Endothelial cell of umbilical vein (primary cell): Measurements from ENCODE around the gene MCTP1. TPM values are rescaled to one million over a fixed set of nuclear protein-coding genes. Genes with fewer than 3 reads are reported as not detected.

Experiments
- Bru-seq: library from RNA; stranded (reverse); fragments of 400-500 nt; gene quantifications from one replicate; lab custom pipeline; 2021; lab: Mats Ljungman, UMichigan
- BruChase-seq, 2 experiments: library from RNA; stranded (reverse); fragments of 400-500 nt; gene quantifications; one replicate each; lab custom pipeline; 2021; lab: Mats Ljungman, UMichigan
- BruUV-seq: library from RNA; stranded (reverse); fragments of 400-500 nt; replicated peaks from 2 replicates; lab custom pipeline; 2021; lab: Mats Ljungman, UMichigan
- CTCF ChIA-PET: fragments of 300-600, 350-600 bp; sonication (Branson Sonifier 250); formaldehyde crosslinking; loops from one replicate; lab custom pipeline; 2021; ENCODE audit warnings: antibody characterized with exemption, inconsistent platforms; lab: Charles Lee
- POLR2A ChIA-PET: fragments of 300-600, 350-600 bp; sonication (Branson Sonifier 250); formaldehyde crosslinking; loops from one replicate; lab custom pipeline; 2021; ENCODE audit warnings: antibody characterized with exemption, inconsistent platforms; lab: Charles Lee
- DNase-seq: peaks from one replicate; pipeline ENCODE4 v3.0.0-alpha.2; 2011; ENCODE audit warnings: low read depth, low spot score
- FAIRE-seq: peaks from 2 replicates; lab custom pipeline; 2011; peaks lifted over from hg19 to GRCh38; lab: Jason Lieb, UNC
- H2AFZ ChIP-seq: 2 replicates; pipeline ENCODE4 v1.6.0; 2012; ENCODE audit warnings: low read depth, low read length, control low read depth, inconsistent platforms
- H3K27ac ChIP-seq: 2 replicates; pipeline ENCODE4 v1.5.1; 2011; ENCODE audit warnings: low read depth, mild to moderate bottlenecking, control low read depth, low read length, moderate library complexity; ENCODE audit not compliant: insufficient read depth
- H3K27me3 ChIP-seq, 2 experiments: 2 replicates each; pipeline versions ENCODE4 v1.6.0 to v1.6.1; 2011; ENCODE audit warnings: low read length in 2 of 2, mixed read lengths in 1 of 2; ENCODE audit not compliant: control insufficient read depth in 2 of 2, insufficient read depth in 2 of 2
- H3K36me3 ChIP-seq, 2 experiments: 2 replicates in 1 of 2; 3 replicates in 1 of 2; pipeline ENCODE4 v1.5.1; 2011; ENCODE audit warnings: low read length in 2 of 2, mild to moderate bottlenecking in 1 of 2, moderate library complexity in 1 of 2; ENCODE audit not compliant: control insufficient read depth in 2 of 2, insufficient read depth in 2 of 2; ENCODE audit errors: extremely low read depth in 1 of 2
- H3K4me1 ChIP-seq: 3 replicates; pipeline ENCODE4 v1.5.1; 2011; ENCODE audit warnings: mild to moderate bottlenecking, low read length; ENCODE audit not compliant: control insufficient read depth, insufficient read depth; ENCODE audit errors: extremely low read depth
- H3K4me2 ChIP-seq: 2 replicates; pipeline ENCODE4 v1.6.1; 2011; ENCODE audit warnings: low read length, control low read depth, mixed read lengths; ENCODE audit not compliant: insufficient read depth
- H3K4me3 ChIP-seq, 3 experiments: fragments of 200-600 bp in 1 of 3; sonication (generic), shearing (Covaris generic) in 1 of 3; replicated peaks in 1 of 3; 2 replicates each; pipeline ENCODE4 v1.5.1; 2011 to 2016; ENCODE audit warnings: control low read depth in 3 of 3, low read length in 3 of 3, mild to moderate bottlenecking in 2 of 3, inconsistent platforms in 1 of 3, low read depth in 1 of 3, moderate library complexity in 1 of 3; ENCODE audit not compliant: insufficient read depth in 1 of 3
- H3K79me2 ChIP-seq: 2 replicates; pipeline ENCODE4 v1.6.0; 2012; ENCODE audit warnings: low read length, inconsistent platforms; ENCODE audit not compliant: control insufficient read depth, insufficient read depth
- H3K9ac ChIP-seq: replicated peaks from 2 replicates; pipeline ENCODE3; 2011; ENCODE audit warnings: low read length, control low read depth; ENCODE audit not compliant: insufficient read depth; ENCODE audit errors: extremely low read depth
- H3K9me1 ChIP-seq: replicated peaks from 3 replicates; pipeline ENCODE4 v1.6.0; 2011; ENCODE audit warnings: mild to moderate bottlenecking, low read length; ENCODE audit not compliant: control insufficient read depth, insufficient read depth; ENCODE audit errors: extremely low read depth
- H3K9me3 ChIP-seq: replicated peaks from 2 replicates; pipeline ENCODE4 v1.5.1; 2012; ENCODE audit warnings: low read length, inconsistent platforms; ENCODE audit not compliant: control insufficient read depth, insufficient read depth
- H4K20me1 ChIP-seq: replicated peaks from 2 replicates; pipeline ENCODE3; 2011; ENCODE audit warnings: mild to moderate bottlenecking, low read length; ENCODE audit not compliant: control insufficient read depth, insufficient read depth; ENCODE audit errors: extremely low read depth
- CTCF ChIP-seq, 2 donors: IDR thresholded peaks; 1 replicate in 1 of 2; 2 replicates in 1 of 2; pipeline ENCODE4 v1.5.1; 2011; ENCODE audit warnings: low read length in 2 of 2, mild to moderate bottlenecking in 2 of 2, moderate library complexity in 2 of 2, control low read depth in 1 of 2, inconsistent platforms in 1 of 2, low read depth in 1 of 2; ENCODE audit not compliant: insufficient read depth in 1 of 2; ENCODE audit errors: extremely low read depth in 1 of 2
- EZH2 ChIP-seq: IDR thresholded peaks from 2 replicates; pipeline ENCODE4 v1.6.1; 2012; ENCODE audit warnings: borderline replicate concordance, low read depth, mild to moderate bottlenecking, moderate library complexity, low read length, inconsistent platforms; ENCODE audit not compliant: severe bottlenecking
- FOS ChIP-seq: IDR thresholded peaks from 2 replicates; pipeline ENCODE4 v1.6.1; 2011; ENCODE audit warnings: mild to moderate bottlenecking, low read length, moderate library complexity, borderline replicate concordance; ENCODE audit not compliant: insufficient read depth
- GATA2 ChIP-seq: IDR thresholded peaks from 2 replicates; pipeline ENCODE4 v1.7.0; 2011; ENCODE audit warnings: low read depth, mild to moderate bottlenecking, moderate library complexity, mixed read lengths, low read length; ENCODE audit not compliant: insufficient read length, insufficient read depth
- JUN ChIP-seq: IDR thresholded peaks from 2 replicates; pipeline ENCODE4 v1.6.1; 2011; ENCODE audit warnings: borderline replicate concordance, low read depth; ENCODE audit not compliant: insufficient read length, insufficient read depth
- MYC ChIP-seq: IDR thresholded peaks from one replicate; pipeline ENCODE4 v1.6.1; 2011; ENCODE audit warnings: mild to moderate bottlenecking, low read depth, low read length
- POLR2A ChIP-seq: IDR thresholded peaks from 2 replicates; pipeline ENCODE4 v1.6.1; 2012; ENCODE audit warnings: low read depth, mild to moderate bottlenecking, control low read depth, low read length
- POLR2AphosphoS5 ChIP-seq: IDR thresholded peaks from 2 replicates; pipeline ENCODE4 v1.6.1; 2012; ENCODE audit warnings: low read depth, mild to moderate bottlenecking, control low read depth, low read length, moderate library complexity; ENCODE audit not compliant: insufficient read depth
- dilution Hi-C: fragments of 300-500 bp; cut with MboI; formaldehyde crosslinking; loops from one replicate; pipeline ENCODE4 v1.15.0; 2019; ENCODE audit warnings: low sequenced_read_pairs; ENCODE audit not compliant: extremely low pct_ligation_motif_present
- intact Hi-C: fragments of 100-400 bp; cut with micrococcal nuclease; formaldehyde crosslinking; loops from one replicate; pipeline ENCODE4 v1.10.0; 2022
- long read RNA-seq: library from polyadenylated mRNA; stranded (forward); transcript quantifications from one replicate; pipeline ENCODE4 v2.0.0, GENCODE V29; 2021
- polyA minus RNA-seq, 3 experiments: library from RNA; depleted of rRNA, polyadenylated mRNA; stranded (reverse); fragments of >200 nt; gene quantifications; 1 replicate in 1 of 3; 2 replicates in 2 of 3; pipeline ENCODE4 v1.2.3, GENCODE V29; 2011
- polyA plus RNA-seq, 4 experiments: library from polyadenylated mRNA; depleted of rRNA in 3 of 4; stranded (reverse) in 3 of 4; unstranded in 1 of 4; fragments of >200 nt; gene quantifications; 2 replicates each; pipeline versions ENCODE4 v1.2.1 to v1.2.3, GENCODE V29; 2011 to 2012; ENCODE audit warnings: missing spikeins in 1 of 4
- total RNA-seq: library from RNA; stranded (reverse); gene quantifications from 2 replicates; pipeline ENCODE4 v1.2.3, GENCODE V29; 2021
- TF ChIP-seq, protein P1 (sequence below): IDR thresholded peaks from 2 replicates; pipeline ENCODE4 v1.6.1; 2011; ENCODE audit not compliant: insufficient read depth, insufficient read length

Gene MCTP1
- total RNA-seq (203 and 307 TPM in 2 replicates), polyA plus RNA-seq (59.4 and 79.3 TPM in 2 replicates), polyA minus RNA-seq (379 and 381 TPM in 2 replicates), Bru-seq, nascent RNA (percentile 98 among the genes with signal in this experiment), BruChase-seq, experiment 1, labeled RNA remaining after a 6-hour chase (percentile 79 among the genes with signal in this experiment), BruChase-seq, experiment 2, labeled RNA remaining after a 2-hour chase (percentile 89 among the genes with signal in this experiment)
- polyA plus RNA-seq (2011; cell fraction: cytosol; rRNA removed), result 56.9 and 87.9 TPM in 2 replicates
- polyA plus RNA-seq (2011; cell fraction: nucleus; rRNA removed), result 266 and 328 TPM in 2 replicates
- 404 and 549 TPM in 2 replicates for polyA plus RNA-seq (2012)
- polyA minus RNA-seq (2011; cell fraction: cytosol; rRNA and poly(A)+ RNA removed), result 4.9 TPM
- 1,520 and 1,656 TPM in 2 replicates for polyA minus RNA-seq (2011; cell fraction: nucleus; rRNA and poly(A)+ RNA removed)
- long read RNA-seq, transcript MCTP1-201 (23 exons, 2,337 nt), result major isoform, 18 of 148 reads
- long read RNA-seq, partial matches to known transcripts, result 35 of 148 reads
- long read RNA-seq, other reads (novel, unspliced or antisense), result 91 of 148 reads

DNA sequence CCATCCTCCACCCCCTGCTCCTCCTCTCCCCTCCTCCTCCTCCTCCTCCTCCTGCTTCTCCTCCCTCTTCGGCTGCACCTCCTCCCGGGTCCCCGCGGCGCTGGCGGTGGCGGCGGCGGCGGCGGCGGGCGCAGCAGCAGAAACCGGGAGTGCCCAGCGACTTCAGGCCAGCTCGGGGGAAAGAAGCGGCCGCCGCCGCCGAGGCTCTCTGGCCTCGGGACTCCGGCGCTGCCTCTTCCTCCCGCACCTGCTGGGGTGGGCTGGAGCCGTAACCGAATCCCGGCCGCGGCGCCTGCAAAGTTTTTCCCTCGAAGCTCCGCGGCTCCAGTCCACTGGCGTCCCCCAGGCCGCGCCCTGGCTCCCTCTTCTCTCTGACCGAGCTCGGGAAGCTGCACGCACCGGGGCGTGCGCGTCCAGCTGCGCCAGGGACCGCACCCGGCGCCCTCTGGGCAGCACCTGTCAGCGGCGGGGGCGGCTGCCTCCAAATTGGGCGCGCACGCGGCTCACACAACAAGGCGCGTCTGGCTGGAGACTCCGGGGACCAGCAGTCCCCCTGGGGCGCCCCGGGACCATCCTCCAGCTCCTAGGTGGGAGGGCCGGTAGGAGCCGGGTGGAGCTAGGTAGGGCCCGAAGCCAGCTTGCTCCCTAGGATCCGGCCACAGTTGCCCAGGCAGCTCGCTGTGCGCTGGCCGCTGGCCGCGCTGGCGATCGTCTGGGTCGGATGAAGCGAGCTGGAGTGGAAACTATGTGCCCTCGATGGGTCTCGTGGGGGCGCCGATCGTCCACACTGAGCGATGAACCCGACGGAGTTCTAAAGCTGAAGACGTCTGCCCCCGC, at the start of gene MCTP1:
Gene MCTP1 (minus strand): TSS at position 523 of the 837 bp plus-strand sequence.
- Histone ChIP-seq H3K79me2 (no peaks in the 10 kb centered on the region), H3K9ac (no peak within 1 kb of the TSS), H3K27ac (no peak within 1 kb of the TSS), H3K9me1 (no peaks in the 10 kb centered on the region), H3K4me1 (peaks cover 14% of the 10 kb centered on the region), H3K9me3 (no peaks in the 10 kb centered on the region), H2AFZ (peak within 1 kb of the TSS; percentile 91), H4K20me1 (no peaks in the 10 kb centered on the region), H3K4me2 (peak within 1 kb of the TSS; percentile 78), H3K27me3 (peaks cover 53 to 73% of the 10 kb centered on the region in 2 experiments), H3K36me3 (no peaks in the 10 kb centered on the region), H3K4me3 (peak within 1 kb of the TSS; percentile 27 to 55 (median 47))
- ChIA-PET POLR2A (no interaction called here), CTCF (interaction anchor here (0.7 to 4.6 kb wide), 17 partner anchors 9 to 563 kb away, joined by 3 to 49 read pairs (median 3); partner anchors contain the start of gene FAM81B)
- intact Hi-C loops (loop anchor here (1.0 to 5.0 kb wide), 2 partner anchors 108 to 563 kb away; partner anchors contain the start of gene FAM81B), dilution Hi-C loops (no loop called here)
- FAIRE-seq (no peak), DNase-seq (peak; percentile 21)
- no TSS peak for BruUV-seq
- peak; percentile 74 for TF ChIP-seq EZH2
- no peak for TF ChIP-seq JUN

DNA sequence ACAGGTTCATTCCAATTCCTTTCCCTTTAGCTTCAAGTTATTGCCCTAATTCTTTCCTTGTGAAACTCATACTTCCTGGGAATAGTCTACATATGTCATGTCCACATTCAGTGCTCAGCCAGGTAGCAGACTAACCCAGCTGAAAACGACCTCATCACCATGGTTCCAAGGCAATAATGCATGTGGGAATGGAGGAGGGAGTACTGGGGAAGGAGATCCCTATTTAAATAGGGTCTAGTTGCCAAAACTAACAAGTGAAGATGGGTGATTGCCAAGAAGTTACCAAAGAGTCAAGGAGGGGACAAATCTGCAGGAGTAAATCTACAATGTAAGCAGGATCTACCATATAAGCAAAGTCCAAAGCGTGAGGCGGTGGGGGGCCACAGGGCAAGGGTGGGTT, 47.3 kb upstream of the MCTP1 start:
- DNase-seq, result no peak
- BruUV-seq, result no TSS peak
- ChIA-PET POLR2A (no interaction called here), CTCF (no interaction called here)
- H3K36me3 ChIP-seq, result no peaks in the 10 kb centered on the region
- no peaks in the 10 kb centered on the region for H3K4me1 ChIP-seq
- H4K20me1 ChIP-seq, result no peaks in the 10 kb centered on the region
- no peak overlapping the region for H3K4me3 ChIP-seq
- dilution Hi-C loops (no loop called here), intact Hi-C loops (no loop called here)
- no peak overlapping the region for H3K27ac ChIP-seq
- H3K27me3 ChIP-seq, result peaks cover 3 to 4% of the 10 kb centered on the region in 2 experiments
- H3K9me3 ChIP-seq, result no peaks in the 10 kb centered on the region
- H3K9me1 ChIP-seq, result no peaks in the 10 kb centered on the region
- H3K4me2 ChIP-seq, result no peak overlapping the region
- H2AFZ ChIP-seq, result no peak overlapping the region
- no peak for FAIRE-seq
- TF ChIP-seq POLR2A (no peak), GATA2 (no peak), POLR2AphosphoS5 (no peak), MYC (no peak), EZH2 (no peak), FOS (no peak), JUN (no peak), CTCF (IDR thresholded peaks at IDR 0.05; ENCODE audit: extremely low read depth in 1 of 2, insufficient read depth in 1 of 2, low read depth in 1 of 2, low read length in 2 of 2) (no peak)
- TF ChIP-seq, protein P1, sequence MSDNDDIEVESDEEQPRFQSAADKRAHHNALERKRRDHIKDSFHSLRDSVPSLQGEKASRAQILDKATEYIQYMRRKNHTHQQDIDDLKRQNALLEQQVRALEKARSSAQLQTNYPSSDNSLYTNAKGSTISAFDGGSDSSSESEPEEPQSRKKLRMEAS, result no peak
- H3K79me2 ChIP-seq, result no peaks in the 10 kb centered on the region
- no peak overlapping the region for H3K9ac ChIP-seq
